H9 (cell line): ENCODE results near the gene LAMP1. TPM values are rescaled to one million over a fixed set of nuclear protein-coding genes. Genes with fewer than 3 reads are reported as not detected.

Source experiments
- DNase-seq: peaks from one replicate; pipeline ENCODE4 v3.0.0-alpha.2; 2017
- H2AFZ ChIP-seq: one replicate; pipeline ENCODE4 v1.6.1; 2013; ENCODE audit warnings: mild to moderate bottlenecking, low read length, control low read depth, moderate library complexity
- H2AK5ac ChIP-seq: 2 replicates; pipeline ENCODE4 v1.6.1; 2013; ENCODE audit warnings: low read length, control low read depth, mixed read lengths; ENCODE audit not compliant: insufficient read length
- H2BK120ac ChIP-seq: one replicate; pipeline ENCODE4 v1.6.1; 2013; ENCODE audit warnings: low read depth, mild to moderate bottlenecking, low read length, control low read depth, inconsistent platforms; ENCODE audit not compliant: poor library complexity, severe bottlenecking
- H2BK12ac ChIP-seq: 2 replicates; pipeline ENCODE4 v1.6.1; 2013; ENCODE audit warnings: low read length, control low read depth, mixed read lengths, low read depth; ENCODE audit not compliant: insufficient read length
- H2BK15ac ChIP-seq: 2 replicates; pipeline ENCODE4 v1.6.1; 2013; ENCODE audit warnings: low read depth, low read length, control low read depth
- H2BK20ac ChIP-seq: one replicate; pipeline ENCODE4 v1.6.1; 2013; ENCODE audit warnings: low read depth, mild to moderate bottlenecking, low read length, control low read depth, inconsistent platforms; ENCODE audit not compliant: poor library complexity, severe bottlenecking
- H2BK5ac ChIP-seq: 2 replicates; pipeline ENCODE4 v1.6.1; 2013; ENCODE audit warnings: low read length, control low read depth, mixed read lengths; ENCODE audit not compliant: insufficient read length
- H3K14ac ChIP-seq: 2 replicates; pipeline ENCODE4 v1.6.1; 2013; ENCODE audit warnings: low read length, control low read depth; ENCODE audit not compliant: insufficient read depth
- H3K18ac ChIP-seq: 2 replicates; pipeline ENCODE4 v1.6.1; 2013; ENCODE audit warnings: low read depth, mild to moderate bottlenecking, mixed read lengths, low read length, control low read depth; ENCODE audit not compliant: insufficient read length
- H3K23ac ChIP-seq: 2 replicates; pipeline ENCODE4 v1.6.1; 2013; ENCODE audit warnings: low read length, control low read depth, mixed read lengths, low read depth; ENCODE audit not compliant: insufficient read length
- H3K23me2 ChIP-seq: 2 replicates; pipeline ENCODE4 v1.6.1; 2013; ENCODE audit warnings: low read depth, mild to moderate bottlenecking, mixed read lengths, low read length, control low read depth; ENCODE audit not compliant: insufficient read length, poor library complexity, severe bottlenecking
- H3K27ac ChIP-seq: 2 replicates; pipeline ENCODE4 v1.5.1; 2013; ENCODE audit warnings: low read length, control low read depth, mixed read lengths, low read depth; ENCODE audit not compliant: insufficient read length
- H3K27me3 ChIP-seq: 2 replicates; pipeline ENCODE4 v1.6.1; 2013; ENCODE audit warnings: low read length, control low read depth, inconsistent platforms; ENCODE audit not compliant: insufficient read depth
- H3K4ac ChIP-seq: 2 replicates; pipeline ENCODE4 v1.6.1; 2013; ENCODE audit warnings: low read depth, mild to moderate bottlenecking, control low read depth, inconsistent platforms, low read length, moderate library complexity
- H3K4me1 ChIP-seq: 2 replicates; pipeline ENCODE4 v1.6.1; 2013; ENCODE audit warnings: low read length, control low read depth, inconsistent platforms; ENCODE audit not compliant: insufficient read depth
- H3K4me2 ChIP-seq: 2 replicates; pipeline ENCODE4 v1.6.1; 2013; ENCODE audit warnings: low read length, control low read depth, mixed read lengths; ENCODE audit not compliant: insufficient read length, insufficient read depth
- H3K56ac ChIP-seq: 2 replicates; pipeline ENCODE4 v1.6.1; 2013; ENCODE audit warnings: low read depth, mild to moderate bottlenecking, mixed read lengths, low read length, control low read depth; ENCODE audit not compliant: insufficient read length
- H3K79me1 ChIP-seq: 2 replicates; pipeline ENCODE4 v1.6.1; 2013; ENCODE audit warnings: low read depth, mild to moderate bottlenecking, moderate library complexity, low read length, control low read depth, inconsistent platforms; ENCODE audit not compliant: insufficient read depth, poor library complexity, severe bottlenecking
- H3K79me2 ChIP-seq: 2 replicates; pipeline ENCODE4 v1.6.1; 2013; ENCODE audit warnings: low read length, control low read depth, inconsistent platforms; ENCODE audit not compliant: insufficient read depth
- H3K9ac ChIP-seq: 2 replicates; pipeline ENCODE4 v1.6.1; 2013; ENCODE audit warnings: low read length, control low read depth, mixed read lengths; ENCODE audit not compliant: insufficient read length; ENCODE audit errors: extremely low read depth
- H3K9me3 ChIP-seq: one replicate; pipeline ENCODE4 v1.6.1; 2013; ENCODE audit warnings: low read depth, low read length, inconsistent platforms; ENCODE audit not compliant: control insufficient read depth
- H3T11ph ChIP-seq: one replicate; pipeline ENCODE4 v1.6.1; 2013; ENCODE audit warnings: mild to moderate bottlenecking, low read length, control low read depth, inconsistent platforms
- H4K20me1 ChIP-seq: one replicate; pipeline ENCODE4 v1.6.1; 2013; ENCODE audit not compliant: control insufficient read depth, insufficient read length, insufficient read depth
- H4K5ac ChIP-seq: 2 replicates; pipeline ENCODE4 v1.6.1; 2013; ENCODE audit warnings: low read depth, mild to moderate bottlenecking, mixed read lengths, low read length, control low read depth; ENCODE audit not compliant: insufficient read length
- H4K8ac ChIP-seq: replicated peaks from 2 replicates; pipeline ENCODE4 v1.6.1; 2013; ENCODE audit warnings: low read length, control low read depth, mixed read lengths, low read depth; ENCODE audit not compliant: insufficient read length
- H4K91ac ChIP-seq: 2 replicates; pipeline ENCODE4 v1.6.1; 2013; ENCODE audit warnings: low read depth, mild to moderate bottlenecking, moderate library complexity, mixed read lengths, low read length, control low read depth; ENCODE audit not compliant: insufficient read length
- H3K27ac Mint-ChIP-seq, 3 experiments: 2 replicates in 2 of 3; 3 replicates in 1 of 3; pipeline ENCODE4 v1.8.0; 2020 to 2021; ENCODE audit warnings: mixed read lengths in 3 of 3, mild to moderate bottlenecking in 1 of 3, moderate library complexity in 1 of 3
- H3K27me3 Mint-ChIP-seq: 2 replicates; pipeline ENCODE4 v1.8.0; 2021; ENCODE audit warnings: low read depth, mild to moderate bottlenecking, moderate library complexity, mixed read lengths
- H3K36me3 Mint-ChIP-seq, 3 experiments: 2 replicates in 2 of 3; 3 replicates in 1 of 3; pipeline ENCODE4 v1.8.0; 2020 to 2021; ENCODE audit warnings: low read depth in 3 of 3, mixed read lengths in 3 of 3; ENCODE audit not compliant: insufficient read depth in 1 of 3
- H3K4me1 Mint-ChIP-seq, 2 experiments: 2 replicates each; pipeline ENCODE4 v1.8.0; 2020; ENCODE audit warnings: mixed read lengths in 2 of 2
- H3K4me3 Mint-ChIP-seq, 2 experiments: 2 replicates in 1 of 2; 3 replicates in 1 of 2; pipeline ENCODE4 v1.8.0; 2020 to 2021; ENCODE audit warnings: mild to moderate bottlenecking in 2 of 2, mixed read lengths in 2 of 2, moderate library complexity in 1 of 2
- H3K9me3 Mint-ChIP-seq, 2 experiments: 2 replicates in 1 of 2; 3 replicates in 1 of 2; pipeline ENCODE4 v1.8.0; 2020; ENCODE audit warnings: mild to moderate bottlenecking in 2 of 2, mixed read lengths in 2 of 2, moderate library complexity in 1 of 2
- WGBS: extraction: QIAGEN DNeasy Blood & Tissue Kit; methylation state at CpG from one replicate; pipeline ENCODE4 v1.1.7; 2013; ENCODE audit warnings: missing lambda C conversion rate, low lambda C conversion rate, mixed read lengths; ENCODE audit not compliant: insufficient read length; ENCODE audit errors: extremely low coverage; 5-methylcytosine and 5-hydroxymethylcytosine counted together
- total RNA-seq: library from RNA; stranded (reverse); gene quantifications from 2 replicates; pipeline ENCODE4 v1.2.1, GENCODE V29; 2021
- TF ChIP-seq, protein P1 (sequence below): fragments of 200-600 bp; sonication (generic); conservative IDR thresholded peaks from 3 replicates; pipeline ENCODE4 v1.8.0; 2021; ENCODE audit warnings: antibody characterized with exemption, mild to moderate bottlenecking

Gene LAMP1
- total RNA-seq, 1 experiment from 2014 or later: 131 TPM

- H3K4me1 Mint-ChIP-seq: no peaks in the 10 kb centered on the region; a peak in 1 of 4 replicates
- WGBS: no CpG with 5 or more reads among the region's 15 CpGs
Observed at GRCh38 chr13:113349491-113349890, 52.5 kb downstream of the LAMP1 start.

More at GRCh38 chr13:113349491-113349890, 52.5 kb downstream of the LAMP1 start:
- no peak overlapping the region; a peak in 1 of 7 replicates for H3K27ac Mint-ChIP-seq
- Histone ChIP-seq H4K91ac (no peak overlapping the region), H3K9me3 (no peaks in the 10 kb centered on the region), H3K79me2 (no peaks in the 10 kb centered on the region), H3K27ac (no peak overlapping the region), H3K18ac (no peak overlapping the region), H3T11ph (no peak overlapping the region), H2BK20ac (no peak overlapping the region), H3K4me1 (no peaks in the 10 kb centered on the region), H2AFZ (no peak overlapping the region), H3K4ac (no peak overlapping the region), H2AK5ac (no peak overlapping the region), H4K5ac (no peak overlapping the region), H3K4me2 (no peak overlapping the region), H3K14ac (no peak overlapping the region), H3K27me3 (no peaks in the 10 kb centered on the region), H4K8ac (no peak overlapping the region), H3K79me1 (no peaks in the 10 kb centered on the region), H3K56ac (no peak overlapping the region), H2BK5ac (no peak overlapping the region), H3K23me2 (no peaks in the 10 kb centered on the region), H4K20me1 (no peaks in the 10 kb centered on the region), H2BK12ac (no peak overlapping the region), H3K23ac (no peak overlapping the region), H2BK15ac (no peak overlapping the region), H3K9ac (no peak overlapping the region), H2BK120ac (no peak overlapping the region)
- H3K4me3 Mint-ChIP-seq: no peak overlapping the region
- peaks cover 53 to 66% (median 64%) of the 10 kb centered on the region in 3 experiments for H3K36me3 Mint-ChIP-seq
- no peaks in the 10 kb centered on the region for H3K27me3 Mint-ChIP-seq
- TF ChIP-seq, protein P1, sequence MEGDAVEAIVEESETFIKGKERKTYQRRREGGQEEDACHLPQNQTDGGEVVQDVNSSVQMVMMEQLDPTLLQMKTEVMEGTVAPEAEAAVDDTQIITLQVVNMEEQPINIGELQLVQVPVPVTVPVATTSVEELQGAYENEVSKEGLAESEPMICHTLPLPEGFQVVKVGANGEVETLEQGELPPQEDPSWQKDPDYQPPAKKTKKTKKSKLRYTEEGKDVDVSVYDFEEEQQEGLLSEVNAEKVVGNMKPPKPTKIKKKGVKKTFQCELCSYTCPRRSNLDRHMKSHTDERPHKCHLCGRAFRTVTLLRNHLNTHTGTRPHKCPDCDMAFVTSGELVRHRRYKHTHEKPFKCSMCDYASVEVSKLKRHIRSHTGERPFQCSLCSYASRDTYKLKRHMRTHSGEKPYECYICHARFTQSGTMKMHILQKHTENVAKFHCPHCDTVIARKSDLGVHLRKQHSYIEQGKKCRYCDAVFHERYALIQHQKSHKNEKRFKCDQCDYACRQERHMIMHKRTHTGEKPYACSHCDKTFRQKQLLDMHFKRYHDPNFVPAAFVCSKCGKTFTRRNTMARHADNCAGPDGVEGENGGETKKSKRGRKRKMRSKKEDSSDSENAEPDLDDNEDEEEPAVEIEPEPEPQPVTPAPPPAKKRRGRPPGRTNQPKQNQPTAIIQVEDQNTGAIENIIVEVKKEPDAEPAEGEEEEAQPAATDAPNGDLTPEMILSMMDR: no peak
- peaks cover 5 to 6% of the 10 kb centered on the region in 2 experiments; a peak in 4 of 5 replicates for H3K9me3 Mint-ChIP-seq
- peak; percentile 20 for DNase-seq
